ENCODE measurements around the gene SLC8B1.
A peak's percentile ranks its signal among the peaks of the same experiment; 100 is the strongest.

SLC8B1 gene

GRCh38 chr12:113285679-113286610, 49.0 kb downstream of the SLC8B1 start:
- H2AFZ ChIP-seq (ENCODE audit: insufficient read depth, low read length, poor library complexity) = no peak overlapping the region
- H3K14ac ChIP-seq (ENCODE audit: low read length) = no peak overlapping the region
- H3K23ac ChIP-seq (ENCODE audit: low read length) = no peak overlapping the region
- H3K9ac ChIP-seq (ENCODE audit: low read length) = no peak overlapping the region
- DNase-seq = no peak
- H4K91ac ChIP-seq (ENCODE audit: low read depth, low read length) = no peak overlapping the region
- H3K4me3 ChIP-seq (ENCODE audit: low read depth, low read length) = no peak overlapping the region
- no peak overlapping the region for H3K18ac ChIP-seq (ENCODE audit: low read length)
- peaks cover 3 to 9% of the 10 kb centered on the region in 2 experiments for H3K4me1 ChIP-seq (ENCODE audit: control insufficient read depth in 1 of 2, insufficient read depth in 2 of 2, low read length in 2 of 2)
- H2BK5ac ChIP-seq (ENCODE audit: low read depth, low read length, poor library complexity) = no peak overlapping the region
- no peak overlapping the region for H2AK5ac ChIP-seq (ENCODE audit: low read length)
- H4K8ac ChIP-seq (ENCODE audit: low read depth, low read length) = no peak overlapping the region
- no CpG with 5 or more reads among the region's 22 CpGs for WGBS (ENCODE audit: extremely low coverage, insufficient coverage, insufficient read length)
- no peaks in the 10 kb centered on the region for H3K79me2 ChIP-seq (ENCODE audit: control insufficient read depth, insufficient read depth, low read length, poor library complexity)
- H3K27ac ChIP-seq (ENCODE audit: low read depth, low read length) = no peak overlapping the region
- no peak overlapping the region for H4K12ac ChIP-seq (ENCODE audit: low read depth, low read length)
- H3K36me3 ChIP-seq (ENCODE audit: control insufficient read depth in 1 of 2, insufficient read depth in 2 of 2, low read length in 2 of 2) = peaks cover 10 to 27% of the 10 kb centered on the region in 2 experiments
- H2BK120ac ChIP-seq (ENCODE audit: insufficient read depth, low read length, poor library complexity) = no peak overlapping the region
- H3K4me2 ChIP-seq (ENCODE audit: low read length) = no peak overlapping the region
- H3K79me1 ChIP-seq (ENCODE audit: low read length) = no peaks in the 10 kb centered on the region
- peak overlapping the region; percentile 13 for H2BK12ac ChIP-seq (ENCODE audit: low read length)
- H3K9me3 ChIP-seq (ENCODE audit: insufficient read depth, low read depth, low read length) = no peaks in the 10 kb centered on the region
- H3K4ac ChIP-seq (ENCODE audit: low read depth, low read length) = no peak overlapping the region
- H3K27me3 ChIP-seq (ENCODE audit: insufficient read depth, low read length) = no peaks in the 10 kb centered on the region

- Histone ChIP-seq H3K9ac (ENCODE audit: low read length) (no peak overlapping the region), H3K79me1 (ENCODE audit: low read length) (no peaks in the 10 kb centered on the region), H4K91ac (ENCODE audit: low read depth, low read length) (no peak overlapping the region), H3K14ac (ENCODE audit: low read length) (no peak overlapping the region), H3K79me2 (ENCODE audit: control insufficient read depth, insufficient read depth, low read length, poor library complexity) (no peaks in the 10 kb centered on the region), H3K9me3 (ENCODE audit: insufficient read depth, low read depth, low read length) (no peaks in the 10 kb centered on the region), H2BK120ac (ENCODE audit: insufficient read depth, low read length, poor library complexity) (no peak overlapping the region), H3K4me1 (ENCODE audit: control insufficient read depth in 1 of 2, insufficient read depth in 2 of 2, low read length in 2 of 2) (peaks cover 3 to 9% of the 10 kb centered on the region in 2 experiments), H3K4me2 (ENCODE audit: low read length) (no peak overlapping the region), H2BK5ac (ENCODE audit: low read depth, low read length, poor library complexity) (no peak overlapping the region), H2BK12ac (ENCODE audit: low read length) (no peak overlapping the region), H4K12ac (ENCODE audit: low read depth, low read length) (no peak overlapping the region), H4K8ac (ENCODE audit: low read depth, low read length) (no peak overlapping the region), H3K4ac (ENCODE audit: low read depth, low read length) (no peak overlapping the region), H3K4me3 (ENCODE audit: low read depth, low read length) (no peak overlapping the region), H3K27me3 (ENCODE audit: insufficient read depth, low read length) (no peaks in the 10 kb centered on the region), H3K23ac (ENCODE audit: low read length) (no peak overlapping the region), H3K36me3 (ENCODE audit: control insufficient read depth in 1 of 2, insufficient read depth in 2 of 2, low read length in 2 of 2) (peaks cover 10 to 17% of the 10 kb centered on the region in 2 experiments), H3K18ac (ENCODE audit: low read length) (no peak overlapping the region), H3K27ac (ENCODE audit: low read depth, low read length) (no peak overlapping the region), H2AK5ac (ENCODE audit: low read length) (no peak overlapping the region), H2AFZ (ENCODE audit: insufficient read depth, low read length, poor library complexity) (no peak overlapping the region)
- WGBS (ENCODE audit: extremely low coverage, insufficient coverage, insufficient read length) = no CpG with 5 or more reads among the region's 13 CpGs
- DNase-seq = no peak
Observed at GRCh38 chr12:113284751-113285150, 50.2 kb downstream of the SLC8B1 start.

- no CpG with 5 or more reads among the region's 5 CpGs for WGBS (ENCODE audit: extremely low coverage, insufficient coverage, insufficient read length)
- no peak overlapping the region for H4K8ac ChIP-seq (ENCODE audit: low read depth, low read length)
- H4K91ac ChIP-seq (ENCODE audit: low read depth, low read length) = no peak overlapping the region
- no peak overlapping the region for H3K27ac ChIP-seq (ENCODE audit: low read depth, low read length)
- no peak overlapping the region for H3K14ac ChIP-seq (ENCODE audit: low read length)
- H3K79me1 ChIP-seq (ENCODE audit: low read length) = no peaks in the 10 kb centered on the region
- no peaks in the 10 kb centered on the region for H3K9me3 ChIP-seq (ENCODE audit: insufficient read depth, low read depth, low read length)
- no peak overlapping the region for H2BK12ac ChIP-seq (ENCODE audit: low read length)
- peaks cover 11 to 13% of the 10 kb centered on the region in 2 experiments for H3K36me3 ChIP-seq (ENCODE audit: control insufficient read depth in 1 of 2, insufficient read depth in 2 of 2, low read length in 2 of 2)
- no peak overlapping the region for H3K4me2 ChIP-seq (ENCODE audit: low read length)
- no peak overlapping the region for H3K4ac ChIP-seq (ENCODE audit: low read depth, low read length)
- H3K27me3 ChIP-seq (ENCODE audit: insufficient read depth, low read length) = no peaks in the 10 kb centered on the region
- peaks cover 0 to 3% of the 10 kb centered on the region in 2 experiments for H3K4me1 ChIP-seq (ENCODE audit: control insufficient read depth in 1 of 2, insufficient read depth in 2 of 2, low read length in 2 of 2)
- H3K23ac ChIP-seq (ENCODE audit: low read length) = no peak overlapping the region
- H3K79me2 ChIP-seq (ENCODE audit: control insufficient read depth, insufficient read depth, low read length, poor library complexity) = no peaks in the 10 kb centered on the region
- H4K12ac ChIP-seq (ENCODE audit: low read depth, low read length) = no peak overlapping the region
- no peak overlapping the region for H2BK120ac ChIP-seq (ENCODE audit: insufficient read depth, low read length, poor library complexity)
- H2BK5ac ChIP-seq (ENCODE audit: low read depth, low read length, poor library complexity) = no peak overlapping the region
- no peak overlapping the region for H3K4me3 ChIP-seq (ENCODE audit: low read depth, low read length)
- no peak overlapping the region for H3K9ac ChIP-seq (ENCODE audit: low read length)
- H2AFZ ChIP-seq (ENCODE audit: insufficient read depth, low read length, poor library complexity) = no peak overlapping the region
- no peak for DNase-seq
- H2AK5ac ChIP-seq (ENCODE audit: low read length) = no peak overlapping the region
- H3K18ac ChIP-seq (ENCODE audit: low read length) = no peak overlapping the region
Observed at GRCh38 chr12:113278633-113279032, 56.3 kb downstream of the SLC8B1 start.

- no peak overlapping the region for H3K27ac ChIP-seq (ENCODE audit: low read depth, low read length)
- no peak overlapping the region for H3K9ac ChIP-seq (ENCODE audit: low read length)
- H2AK5ac ChIP-seq (ENCODE audit: low read length) = no peak overlapping the region
- no peak overlapping the region for H3K14ac ChIP-seq (ENCODE audit: low read length)
- no peak for DNase-seq
- no peak overlapping the region for H3K4me3 ChIP-seq (ENCODE audit: low read depth, low read length)
- no CpG with 5 or more reads among the region's 8 CpGs for WGBS (ENCODE audit: extremely low coverage, insufficient coverage, insufficient read length)
- H3K4me2 ChIP-seq (ENCODE audit: low read length) = no peak overlapping the region
- peaks cover 0 to 3% of the 10 kb centered on the region in 2 experiments for H3K4me1 ChIP-seq (ENCODE audit: control insufficient read depth in 1 of 2, insufficient read depth in 2 of 2, low read length in 2 of 2)
- H3K79me2 ChIP-seq (ENCODE audit: control insufficient read depth, insufficient read depth, low read length, poor library complexity) = no peaks in the 10 kb centered on the region
- H2BK12ac ChIP-seq (ENCODE audit: low read length) = no peak overlapping the region
- no peak overlapping the region for H4K8ac ChIP-seq (ENCODE audit: low read depth, low read length)
- H4K91ac ChIP-seq (ENCODE audit: low read depth, low read length) = no peak overlapping the region
- H3K9me3 ChIP-seq (ENCODE audit: insufficient read depth, low read depth, low read length) = no peaks in the 10 kb centered on the region
- H4K12ac ChIP-seq (ENCODE audit: low read depth, low read length) = no peak overlapping the region
- H2AFZ ChIP-seq (ENCODE audit: insufficient read depth, low read length, poor library complexity) = no peak overlapping the region
- no peaks in the 10 kb centered on the region for H3K27me3 ChIP-seq (ENCODE audit: insufficient read depth, low read length)
- H3K23ac ChIP-seq (ENCODE audit: low read length) = no peak overlapping the region
- peaks cover 16% of the 10 kb centered on the region in 2 experiments for H3K36me3 ChIP-seq (ENCODE audit: control insufficient read depth in 1 of 2, insufficient read depth in 2 of 2, low read length in 2 of 2)
- no peak overlapping the region for H2BK120ac ChIP-seq (ENCODE audit: insufficient read depth, low read length, poor library complexity)
- H3K18ac ChIP-seq (ENCODE audit: low read length) = no peak overlapping the region
- no peak overlapping the region for H3K4ac ChIP-seq (ENCODE audit: low read depth, low read length)
- no peaks in the 10 kb centered on the region for H3K79me1 ChIP-seq (ENCODE audit: low read length)
- H2BK5ac ChIP-seq (ENCODE audit: low read depth, low read length, poor library complexity) = no peak overlapping the region
Observed at GRCh38 chr12:113278141-113278540, 56.8 kb downstream of the SLC8B1 start.

Data from trophoblast cell (in vitro differentiated cells and primary cell).